ENCODE results near the gene MARCHF4.

The MARCHF4 gene

GRCh38 chr2:216371721-216372702, at the start of gene MARCHF4:
TSS of gene MARCHF4 (minus strand) at chr2:216372483. CDS start at chr2:216370260, 2,223 bp downstream.
- DNase-seq (ENCODE audit: low read depth in 1 of 2, low spot score in 1 of 2) = peak; percentile 25 to 48

GRCh38 chr2:216420367-216421101, 48.3 kb upstream of the MARCHF4 start:
- no peak for DNase-seq (ENCODE audit: low read depth in 1 of 2, low spot score in 1 of 2)

- no peak for DNase-seq (ENCODE audit: low read depth in 1 of 2, low spot score in 1 of 2)
These were observed 46.7 kb upstream of the MARCHF4 start for GRCh38 chr2:216418981-216419380.

- DNase-seq (ENCODE audit: low read depth in 1 of 2, low spot score in 1 of 2) = no peak
These were observed 44.5 kb upstream of the MARCHF4 start for GRCh38 chr2:216416571-216417307.

- no peak for DNase-seq (ENCODE audit: low read depth in 1 of 2, low spot score in 1 of 2)
These were observed 43.3 kb upstream of the MARCHF4 start for GRCh38 chr2:216415541-216415940.

GRCh38 chr2:216414772-216415319, 42.6 kb upstream of the MARCHF4 start:
- no peak for DNase-seq (ENCODE audit: low read depth in 1 of 2, low spot score in 1 of 2)

- no peak for DNase-seq (ENCODE audit: low read depth in 1 of 2, low spot score in 1 of 2)
These were observed 41.6 kb upstream of the MARCHF4 start for GRCh38 chr2:216413882-216414281.

- peak; percentile 97 for DNase-seq (ENCODE audit: low read depth in 1 of 2, low spot score in 1 of 2)
These were observed 40.0 kb upstream of the MARCHF4 start, which contains the start of gene SMARCAL1 for GRCh38 chr2:216412022-216412999. TSS of gene SMARCAL1 (plus strand) at chr2:216412484. CDS start at chr2:216414705, 2,221 bp downstream.

GRCh38 chr2:216410550-216410949, 38.3 kb upstream of the MARCHF4 start:
- DNase-seq (ENCODE audit: low read depth in 1 of 2, low spot score in 1 of 2) = no peak

- no peak for DNase-seq (ENCODE audit: low read depth in 1 of 2, low spot score in 1 of 2)
These were observed 36.4 kb upstream of the MARCHF4 start for GRCh38 chr2:216408426-216409290.

GRCh38 chr2:216406826-216407225, 34.5 kb upstream of the MARCHF4 start:
- no peak for DNase-seq (ENCODE audit: low read depth in 1 of 2, low spot score in 1 of 2)

- no peak for DNase-seq (ENCODE audit: low read depth in 1 of 2, low spot score in 1 of 2)
These were observed 33.3 kb upstream of the MARCHF4 start for GRCh38 chr2:216405588-216405987.

GRCh38 chr2:216404010-216404618, 31.8 kb upstream of the MARCHF4 start:
- peak in 1 of 2 donors; percentile 31 for DNase-seq (ENCODE audit: low read depth in 1 of 2, low spot score in 1 of 2)

GRCh38 chr2:216402751-216403150, 30.5 kb upstream of the MARCHF4 start:
- no peak for DNase-seq (ENCODE audit: low read depth in 1 of 2, low spot score in 1 of 2)

GRCh38 chr2:216399621-216400020, 27.3 kb upstream of the MARCHF4 start:
- DNase-seq (ENCODE audit: low read depth in 1 of 2, low spot score in 1 of 2) = no peak

GRCh38 chr2:216394881-216395280, 22.6 kb upstream of the MARCHF4 start:
- no peak for DNase-seq (ENCODE audit: low read depth in 1 of 2, low spot score in 1 of 2)

GRCh38 chr2:216392945-216393840, 20.9 kb upstream of the MARCHF4 start:
- no peak for DNase-seq (ENCODE audit: low read depth in 1 of 2, low spot score in 1 of 2)

All from activated CD4-positive, alpha-beta T cell treated with anti-CD3 and anti-CD28 coated beads, Interleukin-2, amount 50 U/mL, for 24 hours (primary cell).